HCT116 (cell line): ENCODE results near the gene GABBR2. TPM values are rescaled to one million over a fixed set of nuclear protein-coding genes. Genes with fewer than 3 reads are reported as not detected.

ENCODE experiments used
- ATAC-seq: fragments of 200-7000 bp; cut with Tn5 transposase; 2 replicates; pipeline ENCODE4 v1.9.1; 2020; ENCODE audit warnings: mild to moderate bottlenecking, moderate library complexity
- BruUV-seq: library from RNA; stranded (reverse); fragments of 400-500 nt; replicated peaks from 2 replicates; lab custom pipeline; 2021; lab: Mats Ljungman, UMichigan
- CTCF ChIA-PET: fragments of 300-600 bp; sonication (Branson Sonifier 250); formaldehyde crosslinking; loops from one replicate; lab custom pipeline; 2021; ENCODE audit warnings: antibody characterized with exemption; lab: Charles Lee
- POLR2A ChIA-PET: fragments of 300-600, 350-600 bp; sonication (Branson Sonifier 250); formaldehyde crosslinking; loops from one replicate; lab custom pipeline; 2021; ENCODE audit warnings: antibody characterized with exemption; lab: Charles Lee
- RAD21 ChIA-PET, 2 experiments: fragments of 300-600 bp; sonication (Branson Sonifier 250); formaldehyde crosslinking; loops; one replicate each; lab custom pipeline; 2023; ENCODE audit warnings: low total read pairs in 2 of 2; ENCODE audit not compliant: uncharacterized antibody in 2 of 2, unreplicated experiment in 2 of 2, low non-redundant PET in 1 of 2; lab: Charles Lee
- DNase-seq: peaks from one replicate; pipeline ENCODE4 v3.0.0-alpha.2; 2010; ENCODE audit warnings: low read depth, low spot score
- H2AFZ ChIP-seq: fragments of 200-600 bp; shearing (Covaris generic), sonication (generic); 2 replicates; pipeline ENCODE4 v1.6.1; 2017; ENCODE audit warnings: low read depth, mixed run types, mixed read lengths, antibody characterized with exemption, low read length; ENCODE audit not compliant: poor library complexity, severe bottlenecking
- H3K27ac ChIP-seq: 2 replicates; pipeline ENCODE4 v1.5.1; 2012; ENCODE audit warnings: low read depth, low read length
- H3K27me3 ChIP-seq: fragments of 200-600 bp; sonication (generic); 2 replicates; pipeline ENCODE4 v1.6.1; 2016; ENCODE audit warnings: mixed run types, low read length, mixed read lengths; ENCODE audit not compliant: insufficient read depth
- H3K36me3 ChIP-seq, 2 experiments: fragments of 200-500 bp in 1 of 2; fragments of 200-600 bp in 1 of 2; sonication (Bioruptor generic) in 1 of 2; sonication (generic) in 1 of 2; 2 replicates each; pipeline versions ENCODE4 v1.5.1 to v1.6.1; 2014 to 2016; ENCODE audit warnings: low read length in 2 of 2, inconsistent platforms in 1 of 2, mixed read lengths in 1 of 2, mixed run types in 1 of 2; ENCODE audit not compliant: insufficient read depth in 2 of 2, control insufficient read depth in 1 of 2
- H3K4me1 ChIP-seq, 2 experiments: fragments of 200-600 bp in 1 of 2; sonication (generic) in 1 of 2; 2 replicates each; pipeline versions ENCODE4 v1.5.1 to v1.6.1; 2012 to 2017; ENCODE audit warnings: low read length in 2 of 2, inconsistent platforms in 1 of 2, mild to moderate bottlenecking in 1 of 2, mixed read lengths in 1 of 2, mixed run types in 1 of 2, moderate library complexity in 1 of 2; ENCODE audit not compliant: insufficient read depth in 2 of 2, control insufficient read depth in 1 of 2
- H3K4me2 ChIP-seq: fragments of 200-600 bp; sonication (generic); 2 replicates; pipeline ENCODE4 v1.6.1; 2017; ENCODE audit warnings: mixed run types, low read length, mixed read lengths
- H3K4me3 ChIP-seq, 2 experiments: fragments of 200-600 bp in 1 of 2; sonication (generic) in 1 of 2; replicated peaks in 1 of 2; 2 replicates each; pipeline ENCODE4 v1.5.1; 2011 to 2016; ENCODE audit warnings: low read length in 2 of 2, control low read depth in 1 of 2, low read depth in 1 of 2, mild to moderate bottlenecking in 1 of 2, mixed read lengths in 1 of 2, mixed run types in 1 of 2
- H3K79me2 ChIP-seq: fragments of 200-600 bp; sonication (generic); 2 replicates; pipeline ENCODE4 v1.6.1; 2017; ENCODE audit warnings: mild to moderate bottlenecking, mixed run types, low read length, moderate library complexity, mixed read lengths; ENCODE audit not compliant: insufficient read depth
- H3K9ac ChIP-seq: fragments of 200-600 bp; sonication (generic); 2 replicates; pipeline ENCODE4 v1.6.1; 2016; ENCODE audit warnings: low read length, mixed read lengths
- H3K9me2 ChIP-seq: fragments of 200-600 bp; sonication (generic), shearing (Covaris generic); 2 replicates; pipeline ENCODE4 v1.6.1; 2017; ENCODE audit warnings: mixed run types, mild to moderate bottlenecking, moderate library complexity; ENCODE audit not compliant: insufficient read depth
- H3K9me3 ChIP-seq, 2 experiments: fragments of 200-500 bp in 1 of 2; fragments of 200-600 bp in 1 of 2; sonication (Bioruptor generic) in 1 of 2; sonication (generic) in 1 of 2; 2 replicates each; pipeline ENCODE4 v1.6.1; 2014 to 2017; ENCODE audit warnings: low read length in 2 of 2, mixed read lengths in 2 of 2, inconsistent platforms in 1 of 2, low read depth in 1 of 2, mild to moderate bottlenecking in 1 of 2, mixed run types in 1 of 2, moderate library complexity in 1 of 2; ENCODE audit not compliant: control insufficient read depth in 1 of 2, insufficient read depth in 1 of 2
- H4K20me1 ChIP-seq: fragments of 200-600 bp; sonication (generic), shearing (Covaris generic); 2 replicates; pipeline ENCODE4 v1.6.1; 2017; ENCODE audit warnings: mixed run types, mild to moderate bottlenecking, moderate library complexity; ENCODE audit not compliant: insufficient read depth
- ATF3 ChIP-seq: IDR thresholded peaks from 2 replicates; pipeline ENCODE4 v1.6.1; 2012
- CBX3 ChIP-seq: IDR thresholded peaks from 2 replicates; pipeline ENCODE4 v1.6.1; 2012; ENCODE audit warnings: low read depth
- ELF1 ChIP-seq: IDR thresholded peaks from 2 replicates; pipeline ENCODE4 v1.6.1; 2012; ENCODE audit warnings: low read depth, borderline replicate concordance
- EZH2phosphoT487 ChIP-seq: fragments of 200-600 bp; IDR thresholded peaks from 2 replicates; pipeline ENCODE4 v1.6.1; 2018; ENCODE audit warnings: antibody characterized with exemption, borderline replicate concordance
- MAX ChIP-seq: IDR thresholded peaks from 2 replicates; pipeline ENCODE4 v1.6.1; 2012
- REST ChIP-seq: IDR thresholded peaks from 2 replicates; pipeline ENCODE4 v1.6.1; 2012; ENCODE audit warnings: low read depth
- SP1 ChIP-seq: IDR thresholded peaks from 2 replicates; pipeline ENCODE4 v1.6.1; 2012; ENCODE audit warnings: low read depth
- YY1 ChIP-seq: IDR thresholded peaks from 2 replicates; pipeline ENCODE4 v1.6.1; 2011; ENCODE audit warnings: low read length, low read depth, moderate library complexity, mild to moderate bottlenecking; ENCODE audit not compliant: insufficient replicate concordance; ENCODE audit errors: extremely low read depth
- ZNF274 ChIP-seq: fragments of 200-500 bp; sonication (Bioruptor generic); IDR thresholded peaks from 2 replicates; pipeline ENCODE4 v1.6.1; 2014; ENCODE audit warnings: mild to moderate bottlenecking, low read depth, low read length, inconsistent platforms
- intact Hi-C: fragments of 100-400 bp; cut with micrococcal nuclease; formaldehyde crosslinking; loops from 2 replicates; pipeline ENCODE4 v1.10.0; 2022
- total RNA-seq: library from RNA; stranded (reverse); gene quantifications from one replicate; pipeline ENCODE4 v1.2.1, GENCODE V29; 2021; ENCODE audit not compliant: unreplicated experiment
- TF ChIP-seq, protein P1 (sequence below): IDR thresholded peaks from 2 replicates; pipeline ENCODE4 v1.6.1; 2011; ENCODE audit warnings: mild to moderate bottlenecking, low read length, moderate library complexity; ENCODE audit not compliant: insufficient replicate concordance; ENCODE audit errors: extremely low read depth

GABBR2 gene
- total RNA-seq, 1 experiment from 2014 or later: 0.15 TPM

GRCh38 chr9:98367371-98367900 is 341.3 kb downstream of the GABBR2 start:
- RAD21 ChIA-PET: no interaction called here
- Histone ChIP-seq H3K9ac (no peak overlapping the region), H3K27me3 (no peaks in the 10 kb centered on the region), H2AFZ (no peak overlapping the region), H3K4me2 (no peak overlapping the region), H3K9me2 (no peaks in the 10 kb centered on the region), H3K4me3 (no peak overlapping the region), H3K36me3 (no peaks in the 10 kb centered on the region), H4K20me1 (no peaks in the 10 kb centered on the region), H3K79me2 (no peaks in the 10 kb centered on the region), H3K27ac (no peak overlapping the region), H3K4me1 (no peaks in the 10 kb centered on the region), H3K9me3 (peaks cover 11 to 16% of the 10 kb centered on the region in 2 experiments; a peak in 3 of 4 replicates)
- BruUV-seq: no TSS peak
- ATAC-seq (no peak), DNase-seq (no peak)
- CTCF ChIA-PET: no interaction called here
- intact Hi-C loops: no loop called here
- POLR2A ChIA-PET: no interaction called here
- no peak for TF ChIP-seq ZNF274
- TF ChIP-seq YY1: no peak
- no peak for TF ChIP-seq CBX3
- no peak for TF ChIP-seq SP1
- TF ChIP-seq MAX: no peak
- no peak for TF ChIP-seq REST
- TF ChIP-seq, protein P1, sequence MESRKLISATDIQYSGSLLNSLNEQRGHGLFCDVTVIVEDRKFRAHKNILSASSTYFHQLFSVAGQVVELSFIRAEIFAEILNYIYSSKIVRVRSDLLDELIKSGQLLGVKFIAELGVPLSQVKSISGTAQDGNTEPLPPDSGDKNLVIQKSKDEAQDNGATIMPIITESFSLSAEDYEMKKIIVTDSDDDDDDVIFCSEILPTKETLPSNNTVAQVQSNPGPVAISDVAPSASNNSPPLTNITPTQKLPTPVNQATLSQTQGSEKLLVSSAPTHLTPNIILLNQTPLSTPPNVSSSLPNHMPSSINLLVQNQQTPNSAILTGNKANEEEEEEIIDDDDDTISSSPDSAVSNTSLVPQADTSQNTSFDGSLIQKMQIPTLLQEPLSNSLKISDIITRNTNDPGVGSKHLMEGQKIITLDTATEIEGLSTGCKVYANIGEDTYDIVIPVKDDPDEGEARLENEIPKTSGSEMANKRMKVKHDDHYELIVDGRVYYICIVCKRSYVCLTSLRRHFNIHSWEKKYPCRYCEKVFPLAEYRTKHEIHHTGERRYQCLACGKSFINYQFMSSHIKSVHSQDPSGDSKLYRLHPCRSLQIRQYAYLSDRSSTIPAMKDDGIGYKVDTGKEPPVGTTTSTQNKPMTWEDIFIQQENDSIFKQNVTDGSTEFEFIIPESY: no peak
- TF ChIP-seq EZH2phosphoT487: no peak
- no peak for TF ChIP-seq ATF3
- TF ChIP-seq ELF1: no peak
